T1000 (cell line): ENCODE results near the gene ACBD6.

Source experiments
- DNase-seq: peaks from one replicate; lab custom pipeline; 2025; ENCODE audit warnings: mixed read lengths; lab: John Stamatoyannopoulos, UW

ACBD6 gene

GRCh38 chr1:180255536-180256340 lies 246.6 kb downstream of the ACBD6 start:
- peak; percentile 33 for DNase-seq

GRCh38 chr1:180254854-180255253 lies 247.5 kb downstream of the ACBD6 start:
- DNase-seq: no peak

GRCh38 chr1:180254496-180254819 lies 247.9 kb downstream of the ACBD6 start:
- no peak for DNase-seq

GRCh38 chr1:180253585-180254495 lies 248.5 kb downstream of the ACBD6 start:
- no peak for DNase-seq

- DNase-seq: peak; percentile 49
Measured at GRCh38 chr1:180252638-180253536, 249.5 kb downstream of the ACBD6 start.

- no peak for DNase-seq
Measured at GRCh38 chr1:180251526-180252305, 250.7 kb downstream of the ACBD6 start.

GRCh38 chr1:180250883-180251509 lies 251.4 kb downstream of the ACBD6 start:
- DNase-seq: no peak

- DNase-seq: no peak
Measured at GRCh38 chr1:180250499-180250770, 251.9 kb downstream of the ACBD6 start.

- DNase-seq: no peak
Measured at GRCh38 chr1:180249725-180250498, 252.5 kb downstream of the ACBD6 start.

GRCh38 chr1:180248731-180249681 lies 253.4 kb downstream of the ACBD6 start:
- no peak for DNase-seq

- DNase-seq: no peak
Measured at GRCh38 chr1:180248176-180248575, 254.2 kb downstream of the ACBD6 start.

- DNase-seq: no peak
Measured at GRCh38 chr1:180247580-180247979, 254.8 kb downstream of the ACBD6 start.

- no peak for DNase-seq
Measured at GRCh38 chr1:180247061-180247460, 255.3 kb downstream of the ACBD6 start.

GRCh38 chr1:180246579-180246978 lies 255.8 kb downstream of the ACBD6 start:
- no peak for DNase-seq

- DNase-seq: no peak
Measured at GRCh38 chr1:180244840-180245239, 257.5 kb downstream of the ACBD6 start.

GRCh38 chr1:180243517-180244221 lies 258.7 kb downstream of the ACBD6 start:
- no peak for DNase-seq

GRCh38 chr1:180241716-180242544 lies 260.4 kb downstream of the ACBD6 start:
- no peak for DNase-seq
